KMS-11 (cell line): ENCODE data around the gene POU2F1.
"Not testable (repeated sequence)": the region's sequence is repeated elsewhere in the genome, so short reads cannot be mapped to it uniquely, and the experiment has no call there.

ENCODE experiments used
- H2AFZ ChIP-seq: fragments of 200-600 bp; sonication (generic); 2 replicates; pipeline ENCODE4 v1.6.1; 2016; ENCODE audit warnings: antibody characterized with exemption, mixed run types, low read depth
- H3K27ac ChIP-seq: fragments of 200-600 bp; sonication (generic); 2 replicates; pipeline ENCODE4 v1.6.1; 2016; ENCODE audit warnings: mild to moderate bottlenecking, mixed run types
- H3K27me3 ChIP-seq: fragments of 200-600 bp; sonication (generic); 2 replicates; pipeline ENCODE4 v1.6.1; 2017; ENCODE audit warnings: mild to moderate bottlenecking, low read depth, mixed run types, moderate library complexity; ENCODE audit not compliant: insufficient read depth
- H3K36me3 ChIP-seq: fragments of 200-600 bp; sonication (generic); 2 replicates; pipeline ENCODE4 v1.6.1; 2017; ENCODE audit warnings: mild to moderate bottlenecking, mixed run types; ENCODE audit not compliant: insufficient read depth
- H3K4me1 ChIP-seq: fragments of 200-600 bp; sonication (generic); 2 replicates; pipeline ENCODE4 v1.6.1; 2016; ENCODE audit warnings: mild to moderate bottlenecking, low read depth, mixed run types; ENCODE audit not compliant: poor library complexity, severe bottlenecking
- H3K4me2 ChIP-seq: fragments of 200-600 bp; sonication (generic); 2 replicates; pipeline ENCODE4 v1.7.0; 2016; ENCODE audit warnings: mild to moderate bottlenecking, mixed run types
- H3K4me3 ChIP-seq: fragments of 200-600 bp; sonication (generic); IDR thresholded peaks from 2 replicates; pipeline ENCODE4 v1.6.1; 2017; ENCODE audit warnings: low read depth, low read length, mixed read lengths; ENCODE audit not compliant: insufficient read depth
- H3K79me2 ChIP-seq: fragments of 200-600 bp; sonication (generic); 2 replicates; pipeline ENCODE4 v1.6.1; 2016; ENCODE audit warnings: low read depth, mixed run types; ENCODE audit not compliant: insufficient read depth
- H3K9ac ChIP-seq: fragments of 200-600 bp; sonication (generic); 2 replicates; pipeline ENCODE4 v1.6.1; 2016; ENCODE audit warnings: mild to moderate bottlenecking, mixed run types
- H4K20me1 ChIP-seq: fragments of 200-600 bp; sonication (generic); 2 replicates; pipeline ENCODE4 v1.6.1; 2016; ENCODE audit warnings: mild to moderate bottlenecking, mixed run types; ENCODE audit not compliant: insufficient read depth
- CTCF ChIP-seq: fragments of 200-600 bp; sonication (generic); conservative IDR thresholded peaks from 2 replicates; pipeline ENCODE4 v1.6.1; 2017; ENCODE audit warnings: low read depth, mild to moderate bottlenecking, antibody characterized with exemption, low read length, moderate library complexity, mixed read lengths

The POU2F1 gene

GRCh38 chr1:167312871-167313270, 92.2 kb downstream of the POU2F1 start:
- TF ChIP-seq CTCF, result no peak
- Histone ChIP-seq H3K27me3 (no peaks in the 10 kb centered on the region), H3K9ac (no peak overlapping the region)

GRCh38 chr1:167314671-167315070, 94.0 kb downstream of the POU2F1 start:
- no peak for TF ChIP-seq CTCF
- Histone ChIP-seq H3K4me3 (no peak overlapping the region), H3K4me2 (no peak overlapping the region), H3K79me2 (no peaks in the 10 kb centered on the region), H3K27me3 (no peaks in the 10 kb centered on the region), H2AFZ (no peak overlapping the region), H3K36me3 (no peaks in the 10 kb centered on the region), H3K27ac (no peak overlapping the region), H3K9ac (no peak overlapping the region), H3K4me1 (no peaks in the 10 kb centered on the region), H4K20me1 (no peaks in the 10 kb centered on the region)

More at GRCh38 chr1:167312871-167313270, 92.2 kb downstream of the POU2F1 start:
- no peaks in the 10 kb centered on the region for H3K36me3 ChIP-seq
- H3K4me2 ChIP-seq, result no peak overlapping the region
- no peaks in the 10 kb centered on the region for H4K20me1 ChIP-seq
- no peaks in the 10 kb centered on the region for H3K4me1 ChIP-seq
- no peak overlapping the region for H2AFZ ChIP-seq
- no peak overlapping the region for H3K27ac ChIP-seq
- no peaks in the 10 kb centered on the region for H3K79me2 ChIP-seq
- H3K4me3 ChIP-seq, result no peak overlapping the region

- Histone ChIP-seq H3K79me2 (no peaks in the 10 kb centered on the region), H2AFZ (no peak overlapping the region), H3K36me3 (no peaks in the 10 kb centered on the region), H3K27me3 (no peaks in the 10 kb centered on the region), H3K4me2 (no peak overlapping the region), H3K4me3 (no peak overlapping the region), H4K20me1 (no peaks in the 10 kb centered on the region), H3K27ac (no peak overlapping the region), H3K4me1 (no peaks in the 10 kb centered on the region), H3K9ac (no peak overlapping the region)
- no peak for TF ChIP-seq CTCF
Measured at GRCh38 chr1:167317463-167317862, 96.8 kb downstream of the POU2F1 start.

GRCh38 chr1:167319206-167319605, 98.5 kb downstream of the POU2F1 start:
- not testable (repeated sequence) for H3K9ac ChIP-seq, H3K4me3 ChIP-seq, H2AFZ ChIP-seq, H3K27ac ChIP-seq, H3K4me1 ChIP-seq, H3K4me2 ChIP-seq, H3K79me2 ChIP-seq, H3K36me3 ChIP-seq, H3K27me3 ChIP-seq, H4K20me1 ChIP-seq

GRCh38 chr1:167322483-167322882, 101.8 kb downstream of the POU2F1 start:
- Histone ChIP-seq H3K4me3 (no peak overlapping the region), H3K36me3 (no peaks in the 10 kb centered on the region), H3K27me3 (no peaks in the 10 kb centered on the region), H3K9ac (no peak overlapping the region), H3K27ac (no peak overlapping the region), H4K20me1 (no peaks in the 10 kb centered on the region), H3K4me2 (no peak overlapping the region), H3K79me2 (no peaks in the 10 kb centered on the region), H2AFZ (no peak overlapping the region), H3K4me1 (no peaks in the 10 kb centered on the region)
- no peak for TF ChIP-seq CTCF
